C4-2B (cell line): ENCODE measurements around the gene MRTO4.

ENCODE experiments used
- CTCF ChIP-seq: fragments of 450-650 bp; conservative IDR thresholded peaks from 2 replicates; pipeline ENCODE4 v1.5.1; 2017; ENCODE audit warnings: mild to moderate bottlenecking
- ZFX ChIP-seq: fragments of 450-650 bp; IDR thresholded peaks from 2 replicates; pipeline ENCODE4 v1.6.1; 2017

- TF ChIP-seq CTCF, result no peak
- TF ChIP-seq ZFX, result no peak
These were observed 44.7 kb upstream of the MRTO4 start for GRCh38 chr1:19206947-19207346.
